GM18526 (cell line): Measurements from ENCODE around the gene DGKI.

Experiments
- POLR2A ChIP-seq: IDR thresholded peaks from 3 replicates; pipeline ENCODE4 v1.6.1; 2011; ENCODE audit not compliant: insufficient read length; ENCODE audit errors: extremely low read depth

DGKI gene

DNA sequence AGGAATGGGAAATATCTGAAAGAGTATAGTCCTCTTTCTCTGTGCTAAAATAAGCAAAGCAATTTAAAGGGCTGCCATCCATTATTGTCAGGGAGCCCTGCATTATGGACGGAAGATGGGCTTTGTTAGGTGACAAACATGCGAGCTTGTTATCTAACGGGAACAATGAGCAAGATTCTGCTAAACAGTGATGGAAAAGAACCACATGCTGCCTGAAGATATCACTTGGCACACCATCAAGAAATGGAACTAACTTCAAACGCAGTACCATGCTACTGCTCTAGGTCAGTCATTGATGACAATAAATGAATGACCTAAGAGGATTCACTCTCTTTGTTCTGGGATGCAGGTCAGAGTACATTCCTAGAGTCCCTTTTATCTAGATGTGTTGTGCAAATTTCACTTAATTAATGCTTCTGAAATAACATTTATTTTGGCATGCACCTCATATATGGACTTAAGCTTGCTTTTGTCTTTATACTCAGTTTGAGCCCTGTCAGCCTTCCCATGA, 327.5 kb downstream of the DGKI start:
- no peak for TF ChIP-seq POLR2A

DNA sequence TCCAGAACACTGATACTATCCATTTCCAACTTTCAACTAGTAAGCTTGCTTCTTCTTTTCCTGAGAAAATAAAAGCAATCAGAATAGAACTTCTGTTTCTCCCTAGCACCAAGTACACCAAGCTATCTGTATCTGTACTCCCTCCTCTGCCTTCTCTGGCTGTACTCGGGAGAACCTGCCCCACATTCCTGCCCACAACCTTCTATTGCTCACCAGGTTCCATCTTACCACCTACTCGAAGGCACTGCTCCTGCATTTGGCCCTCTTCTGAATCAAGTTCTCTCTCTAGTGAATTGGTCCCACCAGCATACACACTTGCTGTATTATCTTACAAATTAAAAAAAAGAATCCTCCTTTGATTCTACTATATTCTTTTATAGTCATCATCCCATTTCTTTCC, 333.7 kb downstream of the DGKI start:
- TF ChIP-seq POLR2A: no peak

DNA sequence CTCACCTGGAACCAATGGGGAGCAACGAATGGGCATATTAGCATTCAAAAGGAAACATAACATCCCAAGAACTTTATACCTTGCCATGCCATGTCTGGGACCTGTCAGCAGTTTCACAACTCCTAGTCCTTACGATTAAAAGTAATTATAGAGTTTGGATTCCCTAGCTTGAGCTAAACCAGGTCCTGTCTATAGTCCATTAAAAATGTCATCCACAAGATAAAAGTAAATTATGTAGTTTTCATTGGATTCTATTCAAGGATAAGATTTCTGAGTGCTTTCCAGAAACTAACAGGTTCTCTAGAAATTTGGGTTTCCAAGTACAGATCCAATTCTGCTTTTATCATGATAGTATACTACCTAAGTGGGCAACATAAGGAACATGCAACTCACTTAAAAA, 339.7 kb downstream of the DGKI start:
- no peak for TF ChIP-seq POLR2A

DNA sequence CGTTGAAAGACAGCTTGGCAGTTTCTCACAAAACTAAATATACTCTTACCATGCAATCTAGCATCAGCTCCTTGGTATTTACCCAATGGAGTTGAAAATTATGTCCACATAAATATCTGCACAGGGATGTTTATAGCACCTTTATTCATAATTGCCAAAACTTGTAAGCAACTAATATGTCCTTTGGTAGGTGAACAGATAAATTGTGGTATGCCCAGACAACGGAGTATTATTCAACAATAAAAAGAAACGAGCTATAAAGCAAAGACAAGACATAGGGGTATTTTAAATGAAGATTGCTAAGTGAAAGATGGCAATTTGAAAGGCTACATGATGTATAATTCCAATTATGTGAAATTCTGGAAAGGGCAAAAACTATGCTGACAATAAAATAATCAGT, 340.7 kb downstream of the DGKI start:
- TF ChIP-seq POLR2A: no peak

DNA sequence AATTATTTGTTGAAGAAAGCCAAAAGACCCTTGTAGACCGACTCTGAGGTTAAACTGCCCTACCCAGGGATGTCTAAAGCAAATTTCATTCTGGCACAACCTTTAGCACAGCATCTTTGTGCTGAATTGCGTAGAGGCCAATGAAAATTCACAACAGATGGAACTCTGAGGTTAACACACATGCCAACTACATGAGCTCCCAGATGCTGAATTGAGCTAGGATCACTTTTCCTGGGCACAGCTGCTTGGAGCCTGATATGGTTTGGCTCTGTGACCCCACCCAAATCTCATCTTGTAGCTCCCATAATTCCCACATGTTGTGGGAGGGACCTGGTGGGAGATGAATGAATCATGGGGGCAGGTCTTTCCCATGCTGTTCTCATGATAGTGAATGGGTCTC, 345.2 kb downstream of the DGKI start:
- no peak for TF ChIP-seq POLR2A

DNA sequence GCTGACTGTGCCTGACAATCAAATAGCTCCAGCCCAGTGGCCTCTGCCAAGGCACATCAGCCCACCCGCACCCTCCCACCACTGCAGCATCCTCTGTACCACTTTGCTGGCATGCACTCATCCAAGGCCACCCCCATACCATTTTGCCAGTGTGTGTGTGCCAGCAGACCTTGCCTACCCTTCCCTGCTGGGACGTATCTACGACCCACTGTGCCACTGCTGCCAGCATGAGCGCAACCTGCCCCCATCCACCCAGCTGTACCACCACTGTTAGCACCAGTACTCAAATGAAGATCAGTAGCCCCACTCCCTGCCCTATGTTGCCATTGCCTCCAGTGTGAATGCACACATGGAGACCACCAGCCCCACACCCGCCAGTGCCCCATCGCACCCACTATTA, 353.9 kb downstream of the DGKI start:
- TF ChIP-seq POLR2A: no peak

DNA sequence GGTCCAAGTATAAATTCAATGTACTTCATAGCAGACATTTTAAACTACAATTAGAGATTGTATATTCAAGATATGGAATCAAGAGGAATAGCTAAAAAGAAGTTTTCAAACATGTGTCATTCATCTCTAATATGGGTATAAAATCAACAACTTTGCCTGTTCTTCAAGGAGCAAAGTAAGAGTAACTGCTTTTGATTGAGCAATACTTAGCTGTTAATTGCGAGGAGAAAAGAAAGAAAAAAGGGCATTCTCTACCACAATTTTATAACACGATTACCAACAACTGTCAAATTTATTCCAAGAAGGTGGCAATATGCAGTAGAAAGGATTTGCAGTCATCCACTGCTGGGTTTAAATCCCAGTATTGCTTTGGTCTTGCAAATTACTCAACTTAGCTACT, 356.9 kb downstream of the DGKI start:
- no peak for TF ChIP-seq POLR2A

DNA sequence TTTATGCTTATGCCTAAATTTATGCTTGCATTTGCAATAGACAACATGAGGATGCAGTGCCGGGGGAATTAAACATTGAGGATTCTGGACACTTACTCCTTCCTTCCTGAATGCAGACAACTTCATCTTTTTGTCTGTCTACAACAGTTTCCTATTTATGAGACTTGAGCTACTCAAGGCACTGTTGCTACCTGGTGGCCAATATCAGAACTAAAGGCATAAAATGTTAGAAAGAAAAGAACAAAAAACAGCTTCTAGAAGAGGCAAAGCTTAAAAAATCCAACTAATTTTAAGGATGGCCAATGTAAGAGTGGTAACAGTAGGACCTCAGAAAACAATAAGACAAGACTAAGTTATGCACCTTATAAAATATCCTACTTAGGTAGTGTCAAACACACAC, 358.7 kb downstream of the DGKI start:
- TF ChIP-seq POLR2A: no peak

DNA sequence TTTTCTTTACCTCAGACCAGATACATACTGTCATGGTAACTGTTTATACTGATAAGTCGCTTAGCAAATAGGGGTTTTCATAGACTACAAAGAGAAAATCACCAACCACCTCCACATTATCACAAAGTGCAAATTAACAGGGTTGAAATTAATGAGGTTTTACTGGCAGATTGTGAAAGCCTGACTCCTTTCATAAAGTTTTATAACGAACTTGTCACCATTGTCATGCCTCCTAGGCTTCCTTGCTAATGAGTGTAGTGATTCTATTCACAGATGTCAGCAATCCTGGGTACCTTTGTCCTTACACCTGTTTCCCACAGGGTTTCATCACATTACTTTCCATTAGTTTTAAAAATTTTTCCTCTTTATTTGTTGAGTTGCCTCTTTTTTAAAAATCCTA, 361.0 kb downstream of the DGKI start:
- no peak for TF ChIP-seq POLR2A

DNA sequence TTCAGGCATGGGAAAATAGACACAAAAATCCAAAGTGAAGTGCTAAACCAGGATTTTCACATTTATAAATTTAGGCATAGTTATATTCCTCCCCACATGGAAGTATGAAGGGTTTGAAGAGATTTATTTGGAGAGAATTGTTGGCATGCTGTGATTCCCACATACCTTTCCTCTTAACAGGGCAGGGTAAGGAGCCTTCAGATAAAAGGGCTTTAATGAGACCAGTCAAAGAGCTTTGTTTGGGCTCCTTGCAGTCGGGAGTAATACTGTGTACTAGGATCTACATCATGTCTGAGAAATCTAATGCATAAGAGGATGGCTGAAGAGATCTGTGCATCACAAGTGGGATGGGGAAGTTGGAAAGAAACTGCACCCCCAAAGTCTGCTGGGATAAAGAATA, 362.4 kb downstream of the DGKI start:
- no peak for TF ChIP-seq POLR2A

DNA sequence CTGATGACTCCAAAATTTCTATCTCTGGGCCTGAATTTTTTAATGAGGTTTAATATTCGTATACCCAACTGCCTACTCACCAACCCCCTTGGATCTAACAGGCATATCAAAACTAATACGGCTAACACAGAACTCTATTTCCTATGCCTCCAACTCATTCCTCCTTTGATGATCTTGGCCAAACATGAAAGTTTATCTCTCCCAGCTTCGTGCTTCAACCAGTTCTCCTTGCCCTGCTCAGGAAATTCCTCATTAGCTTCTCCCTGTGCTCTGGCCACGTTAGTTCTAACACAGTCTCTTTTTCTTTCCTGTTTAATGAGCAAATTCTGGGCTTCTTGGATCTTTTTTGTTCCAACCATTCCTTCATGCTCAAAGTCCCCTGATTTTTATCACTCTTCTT, 364.3 kb downstream of the DGKI start:
- no peak for TF ChIP-seq POLR2A

DNA sequence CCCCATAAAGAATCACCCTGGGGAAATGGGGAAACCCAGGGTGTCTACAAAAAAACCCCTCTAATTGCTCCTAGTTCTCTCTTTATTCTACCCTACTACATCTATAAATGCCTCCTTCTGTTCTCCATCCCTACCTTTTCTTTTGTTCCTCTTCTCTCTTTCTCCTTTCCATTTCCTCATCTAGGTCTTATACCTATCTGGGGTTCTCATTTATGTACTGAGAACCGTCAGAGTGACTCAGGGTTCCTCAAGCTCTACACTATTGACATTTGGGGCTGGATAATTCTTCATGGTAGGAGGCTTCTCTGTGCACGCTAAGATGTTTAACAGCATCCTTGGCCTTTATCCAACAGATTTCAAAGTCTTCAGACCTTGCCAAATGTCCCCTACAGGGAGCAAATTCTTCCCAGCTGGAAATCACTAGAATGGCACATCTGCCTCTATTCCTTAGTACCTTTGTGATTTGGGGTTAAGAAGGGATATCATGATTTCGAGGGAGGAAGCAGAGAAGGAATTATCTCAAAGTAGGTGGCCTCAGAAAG, 365.9 kb downstream of the DGKI start:
- no peak for TF ChIP-seq POLR2A

DNA sequence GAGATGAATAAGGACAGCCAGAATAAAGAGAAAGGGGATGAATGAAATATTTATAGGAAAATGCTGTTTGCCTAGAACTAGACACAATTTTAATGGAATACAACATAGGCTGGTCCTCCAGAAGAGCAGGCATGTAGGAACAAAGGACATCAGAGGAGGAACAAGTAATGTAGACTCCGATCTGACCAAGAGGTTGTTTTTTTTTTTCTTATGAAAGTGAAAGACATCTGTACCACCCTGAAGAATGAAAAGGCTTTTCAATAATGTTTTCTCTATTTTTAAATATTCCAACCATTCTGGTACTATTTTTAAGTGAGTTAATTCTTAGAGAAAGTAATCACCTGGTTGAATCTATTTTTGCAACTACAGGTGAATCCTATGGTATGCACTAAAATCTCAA, 366.4 kb downstream of the DGKI start:
- no peak for TF ChIP-seq POLR2A

DNA sequence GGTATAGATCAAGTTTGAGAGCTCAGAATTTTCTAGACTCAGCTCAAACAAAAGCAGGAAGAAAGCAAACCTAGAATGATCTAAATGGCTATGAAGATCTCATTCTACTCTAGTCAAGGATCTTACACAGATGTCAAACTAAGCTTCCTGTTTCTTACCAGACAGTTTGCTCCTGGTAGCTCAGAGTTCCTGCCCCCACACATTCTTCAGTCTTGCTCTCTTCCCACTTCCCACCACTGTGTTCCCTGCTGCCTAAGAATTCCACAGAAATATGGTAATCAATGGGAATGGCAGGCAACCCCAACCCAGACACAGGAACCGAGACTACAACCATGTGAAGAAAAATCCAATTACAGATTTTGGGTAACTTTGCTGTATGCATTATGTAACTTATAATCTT, 369.8 kb downstream of the DGKI start:
- TF ChIP-seq POLR2A: no peak

DNA sequence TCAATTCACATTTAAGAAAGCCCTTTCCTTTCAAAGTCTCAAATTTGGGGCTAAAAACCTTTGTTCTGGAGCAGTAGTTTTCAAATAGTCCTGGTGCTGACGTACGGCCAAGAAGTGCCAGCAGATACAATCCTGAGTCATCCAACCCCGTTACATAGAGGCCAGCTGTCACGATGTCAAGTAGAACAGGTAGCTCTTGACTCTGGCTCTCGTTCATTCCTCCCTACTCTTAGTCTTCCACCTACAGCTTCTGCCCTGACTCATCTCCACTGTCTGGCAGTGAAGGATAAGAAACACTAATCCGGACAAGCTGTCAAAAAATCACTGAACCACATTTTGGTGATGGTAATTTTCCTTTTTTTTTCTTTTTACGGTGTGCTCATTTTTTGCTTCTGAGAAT, 370.8 kb downstream of the DGKI start:
- TF ChIP-seq POLR2A: no peak

DNA sequence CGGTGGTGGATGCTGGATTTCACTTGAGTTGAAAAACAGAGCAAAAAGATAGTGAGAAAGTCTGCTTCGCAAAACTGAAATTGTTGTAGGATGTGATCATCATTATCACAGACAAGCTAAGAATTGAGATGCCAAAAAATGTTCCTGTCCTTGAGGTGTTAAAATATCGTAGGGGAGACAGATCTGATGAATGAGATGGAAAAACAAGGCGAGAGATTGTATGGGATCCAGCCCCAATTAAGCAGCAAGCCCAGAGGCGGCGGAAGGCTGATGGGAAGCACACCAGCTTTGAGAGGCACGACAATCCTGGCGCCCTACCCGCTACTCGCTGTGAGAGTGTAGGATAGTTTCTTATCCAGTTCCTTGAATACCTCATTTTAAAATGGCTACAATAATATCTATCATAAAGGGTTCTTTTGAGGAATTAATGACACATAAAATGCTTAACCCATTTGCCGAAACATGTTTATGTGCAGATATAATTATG, 372.2 kb downstream of the DGKI start:
- no peak for TF ChIP-seq POLR2A

DNA sequence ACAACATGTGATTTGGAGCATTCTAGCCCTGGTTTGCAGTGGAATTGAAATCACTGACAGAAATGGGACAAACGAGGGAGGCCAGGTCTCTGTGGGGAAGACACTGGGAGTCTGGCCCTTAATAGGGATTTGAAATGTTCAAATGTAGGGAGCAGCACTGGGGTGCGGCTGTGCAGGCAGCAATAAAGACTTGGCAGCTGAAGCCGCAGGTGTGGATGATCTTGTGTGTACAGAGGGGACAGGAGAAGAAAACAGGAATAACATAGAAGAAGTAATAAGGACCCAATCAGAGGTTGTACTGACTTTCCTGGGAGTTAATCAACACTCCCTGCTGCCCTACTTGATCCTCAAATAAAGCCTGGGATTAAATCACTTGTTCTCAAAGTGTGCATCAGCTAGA, 375.6 kb downstream of the DGKI start:
- TF ChIP-seq POLR2A: no peak
